Common myeloid progenitor, CD34-positive (primary cell): ENCODE measurements around the gene MCM7.

Experiments used
- CTCF ChIA-PET: fragments of 350-600 bp; sonication (Branson Sonifier 250); formaldehyde crosslinking; loops from one replicate; lab custom pipeline; 2021; ENCODE audit warnings: antibody characterized with exemption; lab: Charles Lee
- POLR2A ChIA-PET: fragments of 350-600 bp; sonication (Branson Sonifier 250); formaldehyde crosslinking; loops from one replicate; lab custom pipeline; 2021; ENCODE audit warnings: antibody characterized with exemption; lab: Charles Lee
- DNase-seq, 3 donors: peaks; one replicate each; pipeline versions ENCODE4 v3.0.0 to v3.0.0-alpha.2; 2013
- H3K27ac ChIP-seq, 2 experiments: 1 replicate in 1 of 2; 2 replicates in 1 of 2; pipeline ENCODE4 v1.7.0; 2013; ENCODE audit warnings: inconsistent platforms in 2 of 2, low read length in 2 of 2, mild to moderate bottlenecking in 2 of 2, low read depth in 1 of 2, moderate library complexity in 1 of 2; ENCODE audit not compliant: severe bottlenecking in 2 of 2, insufficient read depth in 1 of 2, poor library complexity in 1 of 2
- H3K27me3 ChIP-seq, 5 experiments: replicated peaks in 2 of 5; 1 replicate in 3 of 5; 2 replicates in 2 of 5; pipeline versions ENCODE4 v1.6.1 to v1.7.0; 2013; ENCODE audit warnings: low read length in 4 of 5, mild to moderate bottlenecking in 2 of 5, moderate library complexity in 2 of 5, inconsistent platforms in 1 of 5; ENCODE audit not compliant: insufficient read depth in 5 of 5, control insufficient read depth in 4 of 5
- H3K36me3 ChIP-seq, 4 experiments: 1 replicate in 2 of 4; 2 replicates in 2 of 4; pipeline versions ENCODE4 v1.6.1 to v1.7.0; 2013; ENCODE audit warnings: low read length in 3 of 4, control low read depth in 1 of 4, mild to moderate bottlenecking in 1 of 4; ENCODE audit not compliant: control insufficient read depth in 4 of 4, insufficient read depth in 4 of 4
- H3K4me1 ChIP-seq, 4 experiments: 1 replicate in 3 of 4; 2 replicates in 1 of 4; pipeline versions ENCODE4 v1.6.1 to v1.7.1; 2013; ENCODE audit warnings: low read length in 3 of 4, mild to moderate bottlenecking in 3 of 4, control low read depth in 1 of 4, inconsistent platforms in 1 of 4, moderate library complexity in 1 of 4; ENCODE audit not compliant: control insufficient read depth in 4 of 4, insufficient read depth in 4 of 4; ENCODE audit errors: control extremely low read depth in 1 of 4
- H3K4me3 ChIP-seq, 7 experiments: 1 replicate in 4 of 7; 2 replicates in 3 of 7; pipeline versions ENCODE4 v1.5.1 to v1.7.0; 2013; ENCODE audit warnings: mild to moderate bottlenecking in 7 of 7, low read length in 6 of 7, moderate library complexity in 6 of 7, inconsistent platforms in 2 of 7, low read depth in 2 of 7, control low read depth in 1 of 7; ENCODE audit not compliant: insufficient read depth in 4 of 7, control insufficient read depth in 1 of 7; ENCODE audit errors: extremely low read depth in 1 of 7
- H3K9me3 ChIP-seq, 5 experiments: 1 replicate in 4 of 5; 2 replicates in 1 of 5; pipeline versions ENCODE4 v1.6.1 to v1.7.1; 2013; ENCODE audit warnings: low read length in 4 of 5, mild to moderate bottlenecking in 2 of 5, inconsistent platforms in 1 of 5, low read depth in 1 of 5, moderate library complexity in 1 of 5; ENCODE audit not compliant: control insufficient read depth in 4 of 5, insufficient read depth in 2 of 5; ENCODE audit errors: control extremely low read depth in 1 of 5
- WGBS: methylation state at CpG from one replicate; pipeline ENCODE4 v1.1.5; 2013; ENCODE audit not compliant: insufficient coverage; 5-methylcytosine and 5-hydroxymethylcytosine counted together

MCM7 gene

DNA sequence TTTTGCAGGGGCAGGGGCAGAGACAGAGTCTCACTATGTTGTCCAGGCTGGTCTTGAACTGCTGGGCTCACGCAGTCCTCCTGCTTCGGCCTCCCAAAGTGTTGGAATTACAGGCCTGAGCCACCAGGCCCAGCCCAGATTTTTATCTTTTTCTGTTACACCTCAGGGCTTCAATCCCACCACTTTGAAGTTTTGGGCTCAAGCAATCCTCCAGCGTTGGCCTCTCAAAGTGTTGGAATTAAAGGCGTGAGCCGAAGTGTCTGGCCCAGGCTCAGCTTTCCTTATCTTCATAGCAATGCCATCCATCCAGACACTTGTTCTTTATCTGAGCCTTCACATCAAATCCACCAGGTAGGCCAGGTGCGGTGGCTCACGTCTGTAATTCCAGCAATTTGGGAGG lies 13.8 kb upstream of the MCM7 start:
- Histone ChIP-seq H3K36me3 (peaks cover 0 to 32% (median 22%) of the 10 kb centered on the region in 4 experiments), H3K4me1 (peaks cover 2 to 14% (median 4%) of the 10 kb centered on the region in 4 experiments), H3K4me3 (no peak overlapping the region), H3K27me3 (no peaks in the 10 kb centered on the region), H3K9me3 (no peaks in the 10 kb centered on the region), H3K27ac (no peak overlapping the region)
- WGBS: 97% methylated on average over 5 of the region's 7 CpGs
- POLR2A ChIA-PET: no interaction called here
- DNase-seq: no peak
- CTCF ChIA-PET: interaction anchor here (1.2 to 3.0 kb wide), 4 partner anchors 10 to 31 kb away, joined by 3 to 10 read pairs (median 8); partner anchors contain the start of genes AP4M1 and MCM7

DNA sequence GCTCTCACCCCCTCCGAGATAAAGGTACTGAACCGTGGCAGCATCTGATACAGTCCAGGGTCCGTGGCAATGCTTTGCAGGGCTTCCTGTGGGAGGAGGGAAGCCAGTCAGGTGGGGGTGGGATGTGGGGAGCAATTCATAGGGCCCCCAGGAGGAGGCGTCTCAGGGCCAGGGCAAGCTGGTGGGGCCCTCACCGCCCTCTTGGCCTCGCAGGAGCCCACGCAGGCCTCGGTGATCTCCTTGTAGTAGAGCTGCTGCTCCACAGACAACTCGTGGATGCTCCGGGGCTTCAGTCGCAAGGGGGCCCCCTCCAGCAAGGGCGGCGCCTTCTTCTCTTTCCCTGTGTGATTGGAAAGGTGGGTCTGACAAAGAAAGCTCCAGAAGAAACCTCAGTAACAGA lies 10.7 kb upstream of the MCM7 start:
- Histone ChIP-seq H3K9me3 (no peaks in the 10 kb centered on the region), H3K36me3 (peaks cover 3 to 60% (median 43%) of the 10 kb centered on the region in 4 experiments), H3K4me3 (no peak overlapping the region), H3K4me1 (no peaks in the 10 kb centered on the region), H3K27ac (no peak overlapping the region), H3K27me3 (no peaks in the 10 kb centered on the region)
- WGBS: 95% methylated on average over 10 of the region's 13 CpGs
- POLR2A ChIA-PET: no interaction called here
- CTCF ChIA-PET: interaction anchor here (1.4 kb wide), 1 partner anchor 21 kb away, joined by 3 read pairs; no protein-coding TSS in a partner anchor
- no peak for DNase-seq

DNA sequence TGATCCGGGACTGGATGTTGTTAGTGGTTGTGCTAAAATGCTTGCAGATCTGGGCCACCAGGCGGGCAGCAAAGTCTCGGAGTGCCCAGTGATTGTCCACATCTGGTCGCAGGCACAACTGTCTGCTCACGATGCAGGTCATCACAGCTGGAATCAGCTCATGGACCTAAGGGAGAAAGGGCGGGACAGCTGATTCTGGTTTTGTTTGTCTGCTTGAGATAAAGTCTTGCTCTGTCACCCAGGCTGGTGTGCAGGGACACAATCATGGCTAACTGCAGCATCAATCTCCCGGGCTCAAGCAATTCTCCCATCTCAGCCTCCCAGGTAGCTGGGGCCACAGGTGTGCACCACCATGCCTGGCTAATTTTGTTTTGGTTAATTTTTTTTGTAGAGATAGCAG lies 10.0 kb upstream of the MCM7 start:
- Histone ChIP-seq H3K4me1 (no peaks in the 10 kb centered on the region), H3K4me3 (no peak overlapping the region), H3K9me3 (no peaks in the 10 kb centered on the region), H3K27ac (no peak overlapping the region), H3K27me3 (no peaks in the 10 kb centered on the region), H3K36me3 (peaks cover 6 to 68% (median 47%) of the 10 kb centered on the region in 4 experiments)
- CTCF ChIA-PET: interaction anchor here (1.1 to 1.4 kb wide), 2 partner anchors 14 to 22 kb away, joined by 3 read pairs; no protein-coding TSS in a partner anchor
- WGBS: 100% methylated on average over 6 of the region's 7 CpGs
- POLR2A ChIA-PET: interaction anchor here (0.6 kb wide), 1 partner anchor 292 kb away, joined by 7 read pairs; no protein-coding TSS in a partner anchor
- no peak for DNase-seq

- CTCF ChIA-PET: interaction anchor here (1.3 kb wide), 1 partner anchor 11 kb away, joined by 5 read pairs; no protein-coding TSS in a partner anchor
- H3K4me1 ChIP-seq: no peaks in the 10 kb centered on the region
- no peak overlapping the region for H3K4me3 ChIP-seq
Measured at GRCh38 chr7:100109521-100110163, 8.4 kb upstream of the MCM7 start.

DNA sequence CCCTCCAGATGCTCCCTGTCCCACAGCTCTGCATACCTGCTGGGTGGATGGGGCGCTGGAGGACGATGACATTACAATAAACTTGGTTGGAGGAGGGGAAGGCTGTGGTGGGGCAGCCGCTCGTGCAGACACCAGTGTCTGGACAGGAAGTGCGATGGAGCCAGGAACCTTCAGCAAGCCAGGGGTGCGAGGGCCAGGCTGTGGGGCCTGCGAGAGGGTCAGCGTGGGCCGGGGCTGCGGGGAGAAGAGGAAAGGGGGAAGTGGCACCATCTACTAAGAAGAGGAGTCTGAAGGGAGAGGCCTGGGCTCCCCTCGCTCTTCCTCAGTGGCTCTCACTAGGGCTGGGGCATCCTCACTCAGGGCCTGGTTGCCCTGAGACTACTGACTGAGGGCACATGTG lies 6.7 kb upstream of the MCM7 start:
- H3K27ac ChIP-seq: no peak overlapping the region
- 99% methylated on average over 5 of the region's 11 CpGs for WGBS
- CTCF ChIA-PET: no interaction called here
- H3K4me1 ChIP-seq: no peaks in the 10 kb centered on the region
- no peaks in the 10 kb centered on the region for H3K9me3 ChIP-seq
- no peak for DNase-seq
- peaks cover 6 to 84% (median 56%) of the 10 kb centered on the region in 4 experiments for H3K36me3 ChIP-seq
- H3K4me3 ChIP-seq: no peak overlapping the region
- POLR2A ChIA-PET: no interaction called here
- no peaks in the 10 kb centered on the region for H3K27me3 ChIP-seq

More at GRCh38 chr7:100109521-100110163, 8.4 kb upstream of the MCM7 start:
- 94% methylated on average over 5 of the region's 12 CpGs for WGBS
- Histone ChIP-seq H3K27me3 (no peaks in the 10 kb centered on the region), H3K27ac (no peak overlapping the region), H3K9me3 (no peaks in the 10 kb centered on the region), H3K36me3 (peaks cover 6 to 83% (median 58%) of the 10 kb centered on the region in 4 experiments)
- no peak for DNase-seq
- POLR2A ChIA-PET: no interaction called here

DNA sequence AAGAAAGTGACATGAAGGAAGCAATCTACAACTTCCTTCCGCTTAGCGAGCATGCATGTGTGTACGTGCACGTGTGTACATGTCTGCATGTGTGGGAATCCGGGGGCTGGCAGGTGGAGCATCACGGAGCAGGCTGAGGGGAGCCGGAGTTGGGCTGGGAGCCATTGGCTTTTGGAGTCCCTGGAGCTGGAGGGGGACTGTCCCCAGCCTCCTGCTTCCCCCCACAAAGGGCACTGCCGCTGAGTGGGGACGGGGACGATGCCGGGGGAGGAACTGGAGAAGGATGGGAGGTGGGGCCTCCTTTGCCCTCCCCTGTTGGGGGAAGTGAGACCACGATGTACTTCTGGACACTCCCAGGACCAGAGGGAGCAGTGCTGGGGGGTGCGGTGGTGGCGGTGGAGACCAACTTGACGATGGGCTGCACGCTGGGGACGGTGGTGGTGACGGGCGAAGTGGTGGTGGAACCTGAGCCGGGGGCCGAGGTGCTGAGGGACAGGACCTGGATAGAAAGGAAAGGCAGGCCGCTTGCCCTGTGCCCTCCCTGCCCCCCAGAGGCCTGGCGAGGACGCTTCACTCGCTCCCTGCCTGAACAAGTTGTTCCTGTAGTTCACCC lies 6.0 kb upstream of the MCM7 start:
- no peak overlapping the region for H3K27ac ChIP-seq
- CTCF ChIA-PET: no interaction called here
- H3K4me1 ChIP-seq: peaks cover 0 to 6% (median 4%) of the 10 kb centered on the region in 4 experiments
- H3K36me3 ChIP-seq: peaks cover 6 to 80% (median 53%) of the 10 kb centered on the region in 4 experiments
- no peak for DNase-seq
- WGBS: 94% methylated on average over 20 of the region's 25 CpGs
- no peak overlapping the region for H3K4me3 ChIP-seq
- POLR2A ChIA-PET: no interaction called here
- H3K27me3 ChIP-seq: no peaks in the 10 kb centered on the region
- no peaks in the 10 kb centered on the region for H3K9me3 ChIP-seq

GRCh38 chr7:100106633-100107032 lies 5.4 kb upstream of the MCM7 start:
- H3K27me3 ChIP-seq: no peaks in the 10 kb centered on the region
- no peak overlapping the region for H3K4me3 ChIP-seq
- H3K36me3 ChIP-seq: peaks cover 6 to 74% (median 50%) of the 10 kb centered on the region in 4 experiments
- ChIA-PET POLR2A (no interaction called here), CTCF (no interaction called here)
- peaks cover 0 to 7% (median 5%) of the 10 kb centered on the region in 4 experiments for H3K4me1 ChIP-seq
- no peak overlapping the region for H3K27ac ChIP-seq
- WGBS: 94% methylated on average over 12 of the region's 17 CpGs
- DNase-seq: no peak
- no peaks in the 10 kb centered on the region for H3K9me3 ChIP-seq
